Activated CD8-positive, alpha-beta memory T cell treated with anti-CD3 and anti-CD28 coated beads, Interleukin-2, amount 50 U/mL, for 24 hours (primary cell): Measurements from ENCODE around the gene WDTC1.
A peak's percentile ranks its signal among the peaks of the same experiment; 100 is the strongest.

Experiments
- DNase-seq: peaks from one replicate; pipeline ENCODE4 v3.0.0-alpha.2; 2020; ENCODE audit errors: extremely low read depth

The WDTC1 gene

DNA sequence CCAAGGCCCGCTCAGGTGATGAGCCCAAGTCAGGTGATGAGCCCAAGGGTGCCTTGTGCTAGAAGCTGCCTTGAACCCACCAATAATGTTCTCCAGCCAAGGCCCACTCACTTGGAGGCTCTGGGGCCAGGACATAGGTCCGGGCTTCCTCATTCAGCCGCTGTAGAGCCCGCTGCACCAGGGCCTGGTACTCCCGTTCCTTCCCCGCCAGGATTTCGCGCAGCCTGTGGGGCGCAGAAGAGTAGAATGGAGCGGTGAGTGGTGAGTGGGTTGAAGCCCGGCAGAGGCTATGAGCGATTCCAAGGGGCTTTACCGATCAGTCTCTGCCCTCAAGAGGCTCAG lies 121.8 kb downstream of the WDTC1 start:
- DNase-seq: no peak

DNA sequence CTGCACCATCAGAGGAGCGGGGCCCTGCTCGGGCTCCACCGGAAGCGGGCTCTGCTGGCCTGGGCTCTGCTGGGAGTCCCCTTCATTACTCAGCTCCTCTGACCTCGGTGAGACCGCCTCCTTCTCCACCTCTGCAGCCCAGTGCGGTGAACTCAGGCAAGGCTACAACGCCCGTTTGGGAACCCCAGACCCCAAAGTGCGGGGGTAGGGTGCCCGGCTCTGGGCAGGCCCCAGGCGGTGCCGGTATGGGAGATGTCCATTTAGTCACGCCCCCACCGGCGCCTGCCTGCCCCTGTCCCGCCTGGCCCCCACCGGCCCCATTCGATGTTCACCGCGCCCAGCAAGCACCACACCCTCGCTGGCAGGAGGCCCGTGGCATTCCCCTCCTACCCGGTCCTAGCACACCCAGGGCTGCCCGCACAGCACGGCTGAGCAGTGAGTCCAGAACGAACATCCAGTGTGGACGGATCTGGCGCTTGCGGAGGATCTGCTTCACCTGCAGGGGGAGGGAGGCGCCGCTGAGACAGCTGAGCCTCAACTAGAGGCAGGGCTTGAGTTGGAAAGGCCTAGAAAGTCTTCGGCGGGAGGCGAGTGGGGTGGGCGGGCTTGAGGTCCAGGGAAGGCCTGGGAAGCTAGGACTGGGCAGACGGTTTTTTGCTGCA lies 122.3 kb downstream of the WDTC1 start:
- no peak for DNase-seq

DNA sequence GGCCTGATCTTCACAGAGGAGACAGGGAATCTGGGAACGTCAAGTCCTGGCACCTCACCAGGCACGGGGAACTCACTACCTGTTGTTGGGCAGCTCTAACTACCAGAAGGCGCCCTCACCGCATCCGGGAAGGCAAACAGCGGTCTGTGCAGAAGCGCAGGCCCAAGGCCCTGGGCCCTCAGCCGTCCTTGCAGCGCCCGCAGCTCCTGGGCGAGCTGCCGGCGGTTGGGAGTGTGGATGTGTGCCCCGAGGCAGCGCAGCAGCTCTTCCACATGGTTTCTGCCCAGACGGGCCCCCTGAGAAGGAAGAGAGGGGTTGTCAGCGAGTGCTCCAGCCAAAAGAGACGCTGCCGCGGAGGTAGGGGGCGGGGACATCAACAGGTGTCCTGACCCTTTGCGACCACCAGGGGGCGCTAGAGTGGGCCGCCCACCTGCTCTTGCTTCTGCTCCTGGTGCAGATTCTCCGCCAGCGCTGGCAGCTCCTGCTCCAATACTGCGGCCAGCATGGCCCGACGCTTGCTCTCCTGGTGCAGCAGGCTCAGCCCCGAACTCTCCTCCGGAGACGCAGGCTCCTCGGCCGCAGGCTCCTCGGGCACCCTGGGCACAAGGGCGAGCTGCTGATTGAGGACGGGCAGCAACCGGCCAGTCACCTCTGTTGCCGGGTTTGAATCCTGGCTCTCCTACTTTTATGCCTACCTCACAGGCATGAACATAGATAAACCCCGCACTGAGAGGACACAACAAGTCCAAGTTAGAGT lies 123.0 kb downstream of the WDTC1 start:
- DNase-seq: peak; percentile 39
